Stimulated activated CD8-positive, alpha-beta memory T cell treated with anti-CD3 and anti-CD28 coated beads, Interleukin-7, amount 100 ng/mL, for 24 hours (primary cell): ENCODE data around the gene SUN1.

Experiments
- DNase-seq: peaks from one replicate; pipeline ENCODE4 v3.0.0-alpha.2; 2020; ENCODE audit warnings: low read depth

Gene SUN1

DNA sequence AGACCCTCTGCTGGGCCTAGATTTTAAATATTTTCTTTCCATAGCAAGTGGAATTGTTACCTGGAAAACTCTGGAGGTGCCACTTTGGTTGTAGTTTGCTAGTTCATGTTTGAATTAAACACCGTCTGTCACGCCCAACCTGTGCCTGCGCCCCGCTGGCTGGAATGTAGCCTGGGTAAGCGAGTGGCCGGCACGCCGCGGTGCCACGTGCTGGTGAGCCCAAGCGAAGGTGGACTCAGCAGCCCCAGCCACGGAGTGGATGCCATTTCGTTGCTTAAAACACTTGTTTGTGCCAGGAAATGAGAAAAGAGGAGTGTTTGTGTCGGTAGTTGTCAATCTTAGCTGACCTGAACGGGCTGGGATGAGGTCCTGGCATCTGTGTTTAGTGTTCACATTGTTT, 46.8 kb downstream of the SUN1 start:
- DNase-seq: no peak

DNA sequence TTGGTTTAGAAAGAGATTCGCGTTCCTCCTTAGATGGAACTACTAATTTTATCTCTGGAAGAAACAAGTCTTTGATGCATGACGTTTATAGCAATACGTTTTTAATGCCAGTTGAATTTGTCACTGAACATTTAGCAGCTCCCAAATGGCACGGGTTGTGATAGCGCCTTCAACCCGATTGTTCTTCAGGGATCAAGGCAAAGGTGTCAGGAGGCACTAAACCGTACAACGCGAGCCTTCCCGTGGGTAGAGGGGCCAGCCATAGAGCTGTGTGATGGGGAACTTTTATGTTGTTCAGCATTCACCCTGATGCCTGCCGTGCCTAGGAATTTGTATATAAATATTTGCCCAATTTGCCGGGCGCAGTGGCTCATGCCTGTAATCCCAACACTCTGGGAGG, 47.4 kb downstream of the SUN1 start:
- DNase-seq: no peak

DNA sequence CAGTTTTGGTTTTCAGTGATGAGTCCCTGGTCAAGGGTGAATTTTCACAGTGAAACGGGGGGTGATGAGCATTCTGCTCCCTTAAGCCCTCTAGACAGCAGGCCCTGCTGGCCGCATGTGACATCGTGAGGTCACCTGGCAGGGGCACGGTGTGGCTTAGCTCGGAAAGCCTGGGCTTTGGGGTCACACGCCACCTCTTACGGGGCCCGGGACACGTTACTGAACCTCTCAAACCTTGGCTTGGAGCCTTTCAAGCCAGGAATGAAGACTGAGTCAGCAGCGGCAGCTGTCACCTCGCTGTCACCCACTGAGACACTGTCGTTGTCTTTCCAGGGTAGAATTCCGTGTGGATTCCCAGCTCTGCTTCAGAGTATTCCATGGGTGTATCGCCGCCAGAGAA, 48.2 kb downstream of the SUN1 start:
- no peak for DNase-seq

DNA sequence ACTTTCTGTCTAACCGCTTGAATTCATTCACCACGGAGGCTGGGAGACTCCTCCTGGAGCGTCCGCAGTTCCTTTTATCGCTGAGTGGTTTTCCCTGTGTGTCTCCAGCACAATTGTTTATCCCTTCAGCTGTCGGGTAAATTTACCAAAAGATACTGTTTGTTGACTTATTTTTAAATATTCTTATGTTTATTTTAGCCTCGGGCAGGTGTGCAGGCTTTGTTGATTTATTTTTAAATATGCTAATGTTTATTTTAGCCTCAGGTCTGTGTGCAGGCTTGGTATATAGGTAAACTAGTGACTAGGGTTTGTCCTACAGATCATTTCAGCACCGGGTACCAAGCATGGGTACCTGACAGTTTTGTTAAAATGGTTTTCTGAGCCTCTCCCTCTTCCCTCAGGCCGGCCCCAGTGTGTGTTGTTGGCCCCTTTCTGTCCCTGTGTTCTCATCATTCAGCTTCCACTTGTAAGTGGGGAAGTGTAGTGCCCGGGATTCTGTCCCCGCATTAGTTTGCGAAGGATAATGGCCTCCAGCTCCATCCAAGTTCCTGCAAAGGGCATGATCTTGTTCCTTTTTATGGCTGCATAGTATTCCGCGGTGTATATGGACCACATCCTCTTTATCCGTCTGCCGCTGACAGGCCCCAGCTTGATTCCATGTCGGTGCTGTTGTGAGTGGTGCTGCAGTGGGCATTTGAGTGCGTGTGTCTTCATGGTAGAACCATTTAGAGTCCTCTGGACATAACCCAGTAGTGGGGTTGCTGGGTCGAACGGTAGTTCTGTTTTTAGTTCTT, 49.4 kb downstream of the SUN1 start:
- no peak for DNase-seq

DNA sequence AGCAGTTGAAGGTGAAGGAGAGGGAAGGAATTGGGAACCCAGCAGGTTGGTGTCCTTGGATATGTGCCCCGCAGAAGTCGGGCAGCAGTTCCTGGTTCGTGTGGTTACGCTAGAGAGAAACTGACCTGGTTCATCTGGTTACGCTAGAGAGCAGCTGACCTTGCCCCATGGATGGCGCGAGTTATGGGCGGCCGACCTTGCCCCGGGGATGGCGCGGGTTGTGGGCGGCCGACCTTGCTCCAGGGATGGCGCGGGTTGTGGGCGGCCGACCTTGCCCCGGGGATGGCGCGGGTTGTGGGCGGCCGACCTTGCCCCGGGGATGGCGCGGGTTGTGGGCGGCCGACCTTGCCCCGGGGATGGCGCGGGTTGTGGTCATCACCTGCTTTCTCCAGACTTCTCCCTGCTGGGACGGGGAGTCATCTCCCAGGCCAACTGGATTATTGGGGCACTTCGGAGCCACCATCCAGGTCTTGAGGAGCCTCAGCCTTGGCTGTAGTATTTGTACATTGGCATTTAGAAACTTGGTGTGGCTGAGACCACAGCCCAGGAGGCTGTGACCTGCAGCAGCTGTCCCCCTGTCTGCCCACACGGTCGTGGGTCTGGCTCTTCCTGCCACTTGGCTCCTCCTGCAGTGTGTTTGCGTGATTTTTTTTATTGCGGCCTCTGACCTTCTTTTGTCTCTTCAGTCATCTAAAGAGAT, 50.2 kb downstream of the SUN1 start:
- DNase-seq: no peak

DNA sequence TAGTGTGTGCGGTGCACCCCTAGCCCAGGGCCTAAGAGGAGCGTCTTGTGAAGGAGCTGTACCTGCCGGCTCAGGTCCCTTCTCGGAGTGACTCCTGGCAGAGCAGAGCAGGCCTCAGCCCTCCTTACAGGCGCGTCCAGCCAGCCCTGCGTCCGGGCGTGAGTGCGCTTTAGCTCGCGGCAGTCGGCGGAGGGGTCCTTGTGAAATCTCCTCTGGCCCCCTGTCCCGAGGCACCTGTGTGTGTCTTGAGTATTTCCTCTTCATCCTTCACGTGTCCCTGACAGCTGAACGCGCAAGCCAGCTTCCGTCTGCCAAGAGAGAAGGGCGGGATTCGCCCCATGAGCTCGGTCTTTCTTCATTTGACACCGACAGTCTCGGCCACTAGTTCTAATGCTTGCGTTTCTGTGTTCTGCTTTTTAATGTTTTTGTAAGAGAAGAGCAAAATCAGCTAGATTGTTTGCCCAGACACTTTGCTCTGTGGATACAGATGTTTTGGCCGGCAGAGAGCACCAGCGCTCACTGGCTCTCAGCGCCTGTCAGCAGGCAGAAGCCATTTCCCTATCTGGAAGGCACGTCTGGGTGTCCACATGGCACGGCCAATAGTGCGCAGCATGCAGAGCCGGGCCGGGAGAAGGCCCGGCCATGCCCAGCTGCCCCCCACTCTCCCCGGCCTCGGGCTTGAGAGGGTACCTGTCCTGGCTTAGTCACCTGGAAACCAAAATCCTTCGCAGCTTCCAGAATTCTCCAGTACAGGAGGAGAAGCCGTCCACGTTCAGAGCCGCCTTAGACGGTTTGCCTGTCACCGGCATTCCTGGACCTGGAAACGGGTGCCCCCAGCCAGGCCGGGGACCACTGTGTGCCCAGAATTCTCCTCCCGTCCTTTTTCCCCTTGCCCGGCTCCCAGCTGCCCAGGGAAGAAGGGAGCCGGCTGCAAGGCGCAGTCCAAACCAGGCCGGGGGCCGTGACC, 51.1 kb downstream of the SUN1 start:
- no peak for DNase-seq

DNA sequence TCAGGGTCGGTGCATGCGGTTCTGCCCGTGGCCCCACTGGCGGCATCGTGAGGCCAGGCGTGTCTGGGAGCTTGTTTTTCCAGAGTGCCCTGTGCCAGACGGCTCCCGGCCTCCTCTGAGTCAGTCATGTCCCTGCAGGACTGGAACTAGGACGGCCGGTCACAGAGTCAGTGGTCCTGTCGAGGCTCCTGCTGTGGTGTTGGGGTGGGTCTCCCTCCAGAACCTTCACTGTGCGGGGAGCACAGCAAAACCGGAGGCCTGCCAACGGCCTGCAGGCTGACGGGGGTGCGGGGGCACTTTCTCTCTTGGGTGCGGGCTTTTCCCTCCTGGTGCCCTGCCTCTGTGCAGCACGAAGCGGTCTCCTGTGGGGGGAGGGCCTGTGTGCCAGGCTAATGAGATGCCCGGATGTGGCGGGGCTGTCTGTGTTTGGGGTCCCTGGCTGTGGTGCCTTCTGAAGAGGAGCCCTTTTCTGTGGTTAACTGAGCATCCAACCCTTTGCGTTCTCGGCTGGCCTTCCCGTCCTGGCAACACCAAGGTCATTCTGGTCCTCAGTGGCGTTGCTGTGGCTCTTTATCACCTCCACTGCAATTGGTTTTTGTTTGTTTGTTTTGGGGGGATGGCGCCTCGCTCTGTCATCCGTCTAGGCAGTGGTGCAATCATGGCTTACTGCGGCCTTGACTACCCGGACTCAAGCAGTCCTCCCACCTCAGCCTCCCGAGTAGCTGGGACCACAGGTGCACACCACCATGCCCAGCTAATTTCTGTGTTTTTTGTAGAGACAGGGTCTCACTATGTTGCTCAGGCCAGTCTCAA, 52.1 kb downstream of the SUN1 start:
- no peak for DNase-seq

DNA sequence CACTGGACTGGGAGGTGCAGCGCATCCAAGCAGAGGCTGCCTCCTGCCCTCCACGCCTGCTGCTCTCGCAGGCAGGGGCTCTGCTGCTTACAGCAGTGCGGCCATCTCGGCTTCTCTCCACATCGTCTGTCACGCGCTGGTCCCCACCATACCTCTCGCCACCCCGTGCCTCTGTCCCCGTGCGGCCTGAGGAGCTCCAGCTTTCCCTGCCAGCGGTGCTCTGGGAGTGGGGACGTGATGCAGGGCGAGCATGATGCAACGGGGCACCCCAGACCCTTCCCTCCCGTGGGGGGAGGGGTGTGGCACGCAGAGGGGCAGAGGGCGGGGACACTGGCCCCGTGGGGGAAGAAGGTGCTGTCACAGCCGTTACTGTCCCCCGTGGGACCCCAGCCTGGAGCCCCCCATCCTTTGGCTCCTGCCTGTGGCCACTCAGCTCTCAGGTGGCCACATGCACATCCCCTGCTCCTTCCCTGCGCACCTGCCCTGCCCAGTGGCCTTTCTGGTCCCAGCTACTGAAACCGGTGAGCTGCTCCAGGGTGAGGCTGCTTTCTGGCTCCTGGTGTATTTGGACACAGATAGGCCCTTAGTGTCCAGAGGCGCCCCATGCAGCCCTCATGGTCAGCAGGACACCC, 53.1 kb downstream of the SUN1 start:
- DNase-seq: no peak

DNA sequence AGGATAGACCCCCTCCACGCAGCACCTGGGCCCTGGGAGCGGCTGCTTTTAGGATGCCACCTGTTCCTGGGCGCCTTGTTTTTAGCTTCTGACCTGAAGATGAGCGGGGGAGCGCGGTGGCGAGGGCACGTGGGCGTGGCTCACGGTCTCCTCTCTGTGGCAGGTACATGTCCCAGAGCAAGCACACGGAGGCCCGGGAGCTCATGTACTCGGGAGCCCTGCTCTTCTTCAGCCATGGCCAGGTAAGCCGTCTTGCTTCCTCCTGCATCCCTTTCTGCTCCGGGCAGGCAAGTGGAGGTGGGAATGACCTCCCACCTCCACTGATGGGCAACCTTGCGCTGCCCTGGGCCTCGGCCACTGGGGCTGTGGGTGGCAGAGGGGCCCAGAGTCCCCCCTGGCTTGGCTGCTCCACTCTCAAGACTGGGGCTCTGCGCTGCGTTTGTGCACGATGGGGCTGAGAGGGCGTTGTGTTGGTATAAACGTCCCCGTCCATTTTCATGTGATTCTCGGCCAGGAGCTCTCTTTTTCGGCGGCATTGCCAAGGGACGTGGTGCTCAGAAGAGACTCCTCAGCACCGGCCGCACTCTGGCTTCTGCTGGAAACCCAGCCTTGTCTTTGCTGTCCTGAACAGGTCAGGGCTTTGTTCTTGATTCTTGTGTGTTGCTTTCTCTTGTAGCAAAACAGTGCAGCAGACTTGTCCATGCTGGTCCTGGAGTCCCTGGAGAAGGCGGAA, 53.8 kb downstream of the SUN1 start:
- no peak for DNase-seq

DNA sequence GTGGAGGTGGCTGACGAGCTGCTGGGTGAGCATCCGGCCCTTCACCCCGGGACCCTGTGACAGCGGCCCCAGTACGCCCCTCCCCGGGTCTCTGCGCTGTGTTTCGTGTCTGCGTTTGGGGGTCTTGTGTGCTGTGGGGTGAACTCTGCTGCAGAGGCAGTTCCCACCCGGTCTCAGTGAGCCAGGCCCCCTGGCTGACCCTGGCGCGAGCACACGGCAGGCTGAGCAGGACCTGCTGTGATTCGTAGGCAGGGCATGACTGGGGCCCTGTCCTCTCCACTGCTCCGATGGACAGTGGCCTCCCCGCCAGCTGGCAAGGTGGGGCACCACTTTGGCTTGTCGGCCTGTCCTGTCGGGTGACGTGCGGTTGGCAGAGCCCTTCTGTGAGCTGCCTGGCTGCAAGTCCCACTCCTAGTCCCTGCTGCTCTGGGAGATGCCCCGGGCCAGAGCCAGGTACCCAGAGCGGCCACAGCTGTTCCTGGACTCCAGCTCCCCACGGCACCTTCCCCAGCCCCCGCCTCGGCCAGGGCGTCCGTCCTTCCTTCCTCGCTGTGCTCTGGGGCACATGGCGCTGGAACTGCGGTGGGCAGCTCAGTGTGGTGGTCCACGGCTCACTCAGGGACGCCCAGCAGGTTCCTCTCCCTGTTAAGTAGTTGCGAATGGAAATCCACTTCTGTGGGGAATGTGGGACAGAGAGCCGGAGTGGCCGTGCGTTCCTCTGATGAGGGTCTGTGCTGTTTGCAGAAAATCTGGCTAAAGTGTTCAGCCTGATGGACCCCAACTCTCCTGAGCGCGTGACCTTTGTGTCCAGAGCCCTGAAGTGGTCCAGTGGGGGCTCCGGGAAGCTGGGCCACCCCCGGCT, 54.6 kb downstream of the SUN1 start:
- DNase-seq: no peak

DNA sequence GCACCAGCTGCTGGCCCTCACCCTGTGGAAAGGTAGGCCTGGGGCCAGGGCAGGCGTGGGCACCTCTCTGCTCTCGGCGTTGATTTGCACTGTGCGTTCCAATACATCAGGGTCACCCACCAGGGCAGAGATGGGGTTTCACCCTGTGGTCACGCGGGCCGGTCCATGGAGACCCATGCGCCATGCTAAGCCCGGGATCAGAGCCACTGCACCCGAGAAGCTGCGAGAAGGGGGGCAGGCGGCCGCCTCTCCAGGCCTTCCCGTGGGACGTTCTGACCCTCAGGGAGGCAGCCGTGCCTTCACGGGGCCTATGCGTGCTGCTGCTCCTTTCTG, 55.2 kb downstream of the SUN1 start:
- DNase-seq: no peak

DNA sequence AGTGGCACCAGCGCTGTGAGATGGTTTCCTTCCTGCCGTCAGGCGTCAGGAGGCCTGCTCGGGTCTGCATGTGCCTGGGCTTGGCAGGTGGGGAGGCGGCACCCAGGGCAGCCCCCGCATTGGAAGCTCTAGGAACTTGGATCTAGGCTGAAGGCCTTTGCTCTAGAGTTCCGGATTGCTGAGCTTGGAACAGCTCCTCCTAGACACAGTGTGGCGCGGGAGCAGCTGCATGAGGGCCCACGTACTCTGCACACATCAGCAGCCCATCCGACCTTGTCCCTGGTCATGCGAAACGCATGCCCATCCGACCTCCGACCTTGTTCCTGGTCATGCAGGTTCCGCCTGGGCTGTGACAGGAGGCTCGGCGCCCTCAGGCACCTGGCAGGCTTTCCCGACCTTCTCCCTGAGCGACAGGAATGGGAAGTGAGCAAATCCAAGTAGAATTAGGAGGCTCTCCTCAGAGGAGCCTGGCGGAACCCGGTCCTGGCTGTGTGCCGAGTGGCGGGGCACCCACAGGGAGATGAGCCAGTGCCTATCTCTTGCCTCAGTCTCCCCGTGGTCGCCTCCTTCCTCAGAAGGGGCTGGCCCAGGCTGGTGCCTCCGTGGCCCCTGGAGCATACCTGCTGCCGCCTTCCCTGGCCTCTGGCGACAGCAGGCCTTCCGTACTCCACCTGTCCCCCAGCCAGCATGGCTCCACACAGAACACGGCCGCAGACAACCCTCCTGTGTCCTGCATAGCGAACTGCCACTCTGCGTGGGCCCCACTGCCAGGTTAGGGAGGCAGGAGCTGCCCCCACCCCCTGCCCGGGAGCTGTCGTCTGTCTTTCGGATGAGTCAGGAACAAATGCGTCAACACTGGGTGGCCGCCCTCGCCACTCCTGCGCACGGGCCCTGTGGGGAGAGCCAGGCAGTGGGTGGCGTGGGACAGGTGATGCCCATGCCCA, 56.1 kb downstream of the SUN1 start:
- DNase-seq: no peak

DNA sequence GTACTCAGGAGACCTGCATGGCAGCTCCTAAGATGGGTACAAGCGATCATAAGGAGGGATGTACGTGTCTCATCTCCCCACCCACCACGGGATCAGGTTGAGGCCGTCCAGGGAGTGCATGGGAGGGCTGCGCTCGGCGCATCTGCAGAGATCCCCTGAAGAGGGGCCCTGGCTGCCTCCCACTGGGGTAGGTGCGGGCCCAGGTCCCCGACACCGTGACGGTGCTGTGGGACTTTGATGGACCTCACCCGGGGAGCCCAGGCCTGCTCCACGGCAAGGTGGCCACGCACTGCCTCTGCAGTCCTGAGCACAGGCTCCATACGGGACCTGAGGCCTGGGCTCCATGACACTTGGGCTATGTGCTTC, 56.7 kb downstream of the SUN1 start:
- no peak for DNase-seq

DNA sequence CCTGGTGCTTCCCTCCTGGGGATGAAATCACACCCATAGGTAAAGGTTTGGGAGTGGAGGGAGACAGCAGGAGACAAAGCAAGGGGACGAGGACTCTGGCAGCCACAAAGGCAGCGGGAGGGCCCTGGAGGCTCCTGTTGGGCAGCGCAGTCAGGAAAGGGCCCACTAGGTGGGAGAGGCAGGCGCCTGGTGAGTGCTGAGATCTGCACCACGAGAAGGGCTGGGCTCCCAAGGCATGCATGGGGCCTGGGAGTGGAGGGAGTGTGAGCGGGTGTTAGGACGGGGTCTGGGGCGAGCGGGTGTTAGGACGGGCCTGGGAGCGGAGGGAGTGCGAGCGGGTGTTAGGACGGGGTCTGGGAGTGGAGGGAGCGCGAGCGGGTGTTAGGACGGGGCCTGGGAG, 57.1 kb downstream of the SUN1 start:
- no peak for DNase-seq

DNA sequence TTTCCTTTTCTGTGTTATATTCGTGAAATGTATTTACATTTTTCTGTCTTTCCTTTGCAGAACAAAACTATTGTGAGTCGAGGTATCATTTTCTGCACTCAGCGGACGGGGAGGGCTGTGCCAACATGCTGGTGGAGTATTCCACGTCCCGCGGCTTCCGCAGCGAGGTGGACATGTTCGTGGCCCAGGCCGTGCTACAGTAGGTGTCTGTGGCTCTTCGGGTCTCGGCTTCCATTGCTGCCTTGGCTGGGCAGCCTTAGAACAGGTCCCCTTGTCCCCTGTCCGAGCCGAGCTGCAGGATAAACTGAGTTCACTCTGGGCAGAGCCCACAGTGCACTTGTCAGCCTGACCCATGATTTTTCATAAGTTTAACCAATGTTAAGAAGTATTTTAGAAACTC, 58.6 kb downstream of the SUN1 start:
- DNase-seq: no peak

DNA sequence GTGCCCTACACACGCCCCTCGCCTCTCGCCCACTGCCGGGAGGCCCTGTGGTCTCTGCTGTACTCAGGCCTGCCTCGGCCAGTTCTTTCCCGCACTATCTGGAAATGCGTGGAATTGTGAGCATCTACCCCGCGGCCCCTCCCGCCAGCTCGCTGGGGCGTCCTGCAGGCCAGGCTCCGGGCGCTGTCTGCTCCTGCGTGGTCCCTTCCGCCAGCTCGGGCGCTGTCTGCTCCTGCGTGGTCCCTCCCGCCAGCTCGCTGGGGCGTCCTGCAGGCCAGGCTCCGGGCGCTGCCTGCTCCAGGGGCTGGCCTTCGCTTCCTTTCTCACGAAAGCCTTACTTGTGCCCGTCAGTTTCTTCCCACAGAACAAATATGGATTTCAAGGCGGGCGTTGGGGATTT, 59.0 kb downstream of the SUN1 start:
- DNase-seq: no peak

DNA sequence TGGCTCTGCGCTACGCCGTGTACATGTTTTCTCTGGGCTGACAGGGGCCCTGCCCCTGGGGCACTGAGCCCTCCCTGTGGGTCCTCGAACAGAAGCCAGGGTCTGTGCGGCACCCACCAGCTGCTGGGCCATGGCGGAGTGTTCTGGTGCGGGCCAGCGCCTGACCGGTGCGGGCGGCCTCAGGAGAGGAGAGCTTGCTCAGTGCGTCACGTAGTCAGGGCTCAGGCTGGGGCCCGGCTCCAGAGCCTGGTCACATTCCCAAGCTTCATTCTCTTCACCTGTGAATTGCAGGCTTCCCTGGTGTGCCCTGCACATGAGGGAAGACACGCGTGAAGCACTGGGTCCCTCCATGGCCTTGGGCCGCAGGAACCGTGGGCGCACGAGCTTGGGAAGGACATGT, 59.5 kb downstream of the SUN1 start:
- no peak for DNase-seq
